Mucosa of descending colon (tissue), 3 donors: Measurements from ENCODE around the gene ZSCAN5A. TPM values are rescaled to one million over a fixed set of nuclear protein-coding genes. Genes with fewer than 3 reads are reported as not detected.
A peak's percentile ranks its signal among the peaks of the same experiment; 100 is the strongest.
"Not testable (repeated sequence)": the region's sequence is repeated elsewhere in the genome, so short reads cannot be mapped to it uniquely, and the experiment has no call there.

Experiments
- ATAC-seq: fragments of 200-7000 bp; cut with Tn5 transposase; one replicate; pipeline ENCODE4 v1.9.1; 2020; ENCODE audit warnings: mild to moderate bottlenecking, moderate library complexity
- DNase-seq, 3 donors: peaks; one replicate each; pipeline ENCODE4 v3.0.0-alpha.2; 2020
- H3K36me3 ChIP-seq: fragments of 200-600 bp; one replicate; pipeline ENCODE4 v1.8.0; 2021; ENCODE audit warnings: low read depth, mild to moderate bottlenecking
- H3K4me1 ChIP-seq: fragments of 200-600 bp; one replicate; pipeline ENCODE4 v1.8.0; 2021; ENCODE audit warnings: low read depth, mild to moderate bottlenecking
- H3K4me3 ChIP-seq: fragments of 200-600 bp; one replicate; pipeline ENCODE4 v1.8.0; 2021; ENCODE audit warnings: mild to moderate bottlenecking
- H3K9me3 ChIP-seq: fragments of 200-600 bp; one replicate; pipeline ENCODE4 v1.8.0; 2021; ENCODE audit warnings: mild to moderate bottlenecking
- intact Hi-C, 2 donors: fragments of 100-400 bp; cut with DNase I in 1 of 2; cut with micrococcal nuclease in 1 of 2; formaldehyde crosslinking; loops; one replicate each; pipeline versions ENCODE4 v1.11.0 to v1.11.1; 2022; cut with DNase I, micrococcal nuclease
- total RNA-seq, 3 donors: library from RNA; stranded (reverse); fragmentation: NEBNext Ultra II Directional in 2 of 3; extraction: Animal tissue kit (Norgen Biotek cat#: 25700) in 2 of 3; gene quantifications; one replicate each; pipeline versions ENCODE4 v1.2.1 to v1.2.4, GENCODE V29; 2021 to 2023
- TF ChIP-seq, protein P1 (sequence below): fragments of 200-600 bp; IDR thresholded peaks from one replicate; pipeline ENCODE4 v1.8.0; 2022; ENCODE audit warnings: antibody characterized with exemption, mild to moderate bottlenecking
- donor health status: DM: no; HTN: no; CAD: no; lungs with moderate emphysema.
- donor health status: DM: no; HTN: no; CAD: no.
- donor health status: DM: no; HTN: yes; CAD: no.

ZSCAN5A gene
- total RNA-seq, 3 donors from 2014 or later = 10.5 to 24.0 (median 14.3) TPM

DNA sequence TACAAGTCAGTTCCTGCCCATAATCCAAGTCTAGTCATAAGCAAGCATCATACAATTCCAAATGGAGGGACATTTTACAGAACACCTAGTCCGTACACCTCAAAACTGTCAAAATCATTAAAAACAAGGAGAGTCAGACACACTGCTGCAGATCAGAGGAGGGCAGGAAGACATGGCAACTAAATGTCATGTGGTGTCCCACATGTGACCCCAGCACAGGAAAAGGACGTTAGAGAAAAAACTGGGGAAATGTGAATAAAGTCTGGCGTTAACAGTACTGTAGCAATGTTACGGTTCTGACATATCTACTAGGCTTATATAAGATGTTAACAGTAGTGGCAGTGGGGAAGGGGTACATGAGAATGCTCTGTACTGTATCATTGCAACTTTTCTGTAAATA, 2.3 kb downstream of the ZSCAN5A start:
- Histone ChIP-seq H3K36me3 (no peaks in the 10 kb centered on the region), H3K9me3 (no peaks in the 10 kb centered on the region), H3K4me1 (peaks cover 11% of the 10 kb centered on the region), H3K4me3 (no peak overlapping the region)
- intact Hi-C loops = no loop called here
- ATAC-seq = no peak
- TF ChIP-seq, protein P1, sequence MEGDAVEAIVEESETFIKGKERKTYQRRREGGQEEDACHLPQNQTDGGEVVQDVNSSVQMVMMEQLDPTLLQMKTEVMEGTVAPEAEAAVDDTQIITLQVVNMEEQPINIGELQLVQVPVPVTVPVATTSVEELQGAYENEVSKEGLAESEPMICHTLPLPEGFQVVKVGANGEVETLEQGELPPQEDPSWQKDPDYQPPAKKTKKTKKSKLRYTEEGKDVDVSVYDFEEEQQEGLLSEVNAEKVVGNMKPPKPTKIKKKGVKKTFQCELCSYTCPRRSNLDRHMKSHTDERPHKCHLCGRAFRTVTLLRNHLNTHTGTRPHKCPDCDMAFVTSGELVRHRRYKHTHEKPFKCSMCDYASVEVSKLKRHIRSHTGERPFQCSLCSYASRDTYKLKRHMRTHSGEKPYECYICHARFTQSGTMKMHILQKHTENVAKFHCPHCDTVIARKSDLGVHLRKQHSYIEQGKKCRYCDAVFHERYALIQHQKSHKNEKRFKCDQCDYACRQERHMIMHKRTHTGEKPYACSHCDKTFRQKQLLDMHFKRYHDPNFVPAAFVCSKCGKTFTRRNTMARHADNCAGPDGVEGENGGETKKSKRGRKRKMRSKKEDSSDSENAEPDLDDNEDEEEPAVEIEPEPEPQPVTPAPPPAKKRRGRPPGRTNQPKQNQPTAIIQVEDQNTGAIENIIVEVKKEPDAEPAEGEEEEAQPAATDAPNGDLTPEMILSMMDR = no peak
- no peak for DNase-seq

DNA sequence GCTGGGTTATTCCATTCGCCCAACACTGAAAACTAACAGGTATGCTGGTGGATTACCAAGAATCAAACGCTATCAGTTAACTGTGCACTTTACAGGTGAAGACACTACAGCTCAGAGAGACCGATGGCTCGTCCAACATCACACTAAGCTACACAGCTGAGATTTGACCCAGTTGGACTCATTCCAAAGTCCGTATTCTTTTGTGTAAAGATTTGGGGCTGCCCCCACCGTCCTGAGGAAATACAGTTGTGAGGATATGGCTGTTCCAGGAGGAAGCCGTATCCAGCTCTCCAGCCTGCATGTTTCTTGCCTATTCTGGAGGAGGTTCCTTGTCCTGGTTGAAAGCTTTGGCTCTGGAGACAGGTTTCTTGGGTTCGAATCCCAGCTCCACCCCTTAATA, 4.2 kb downstream of the ZSCAN5A start:
- Histone ChIP-seq H3K4me3 (no peak overlapping the region), H3K9me3 (no peaks in the 10 kb centered on the region), H3K36me3 (no peaks in the 10 kb centered on the region), H3K4me1 (peaks cover 11% of the 10 kb centered on the region)
- no peak for DNase-seq
- ATAC-seq = no peak
- intact Hi-C loops = no loop called here
- TF ChIP-seq, protein P1 = no peak

DNA sequence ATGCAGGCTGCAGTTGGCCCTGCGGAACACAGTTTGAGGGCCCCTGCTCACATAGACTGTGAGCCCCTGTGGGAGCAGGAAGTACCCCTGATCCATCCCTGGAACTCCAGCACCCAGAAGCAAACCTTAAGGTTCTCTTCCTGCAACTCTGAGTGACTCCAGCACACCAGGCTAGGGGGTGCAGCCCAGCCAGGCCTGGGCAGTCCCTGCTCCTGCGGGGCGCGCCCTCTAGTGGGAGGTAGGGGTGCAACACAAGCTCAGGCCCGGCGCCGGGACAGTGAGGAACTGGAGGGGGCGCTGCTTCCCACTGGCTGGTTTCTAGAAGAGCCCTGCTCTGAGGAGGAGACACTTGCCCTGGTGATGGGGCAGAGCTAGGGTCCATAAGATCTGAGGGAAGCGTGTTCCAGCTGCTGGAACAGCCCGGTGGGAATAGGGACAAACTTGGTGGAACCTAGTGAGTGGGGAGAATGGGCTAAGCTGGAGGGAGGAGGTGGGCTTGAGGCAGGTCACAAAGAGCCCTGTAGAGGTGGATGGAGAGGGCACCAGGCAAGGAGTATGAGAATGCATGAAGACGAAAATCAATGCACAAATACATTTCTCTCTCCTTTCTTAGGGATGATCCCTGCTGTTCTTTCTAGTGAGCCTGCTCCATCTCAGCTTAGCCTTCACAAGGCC, 5.0 kb downstream of the ZSCAN5A start:
- TF ChIP-seq, protein P1 = peak; percentile 68
- H3K4me3 ChIP-seq = no peak overlapping the region
- DNase-seq (peak; percentile 57 to 72 (median 62)), ATAC-seq (peak; percentile 70)
- H3K9me3 ChIP-seq = no peaks in the 10 kb centered on the region
- intact Hi-C loops = no loop called here
- H3K36me3 ChIP-seq = no peaks in the 10 kb centered on the region
- peaks cover 11% of the 10 kb centered on the region for H3K4me1 ChIP-seq

DNA sequence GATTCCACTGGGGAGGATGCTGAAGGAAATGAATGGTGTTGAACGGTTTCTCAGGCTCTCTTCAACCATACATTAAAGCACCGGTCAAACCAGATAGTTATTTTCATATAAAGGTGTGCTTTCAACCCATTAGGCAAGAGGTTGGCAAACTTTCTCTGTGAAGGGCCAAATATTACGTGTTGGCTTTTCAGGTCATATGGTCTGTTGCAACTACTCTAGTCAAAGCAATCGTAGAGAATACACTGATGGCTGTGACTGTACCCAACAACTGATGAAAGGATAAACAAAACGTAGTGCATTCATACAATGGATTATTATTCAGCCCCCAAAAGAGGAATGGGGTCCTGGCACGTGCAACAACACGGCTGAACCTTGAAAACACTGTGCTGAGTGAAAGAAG, 5.8 kb downstream of the ZSCAN5A start:
- TF ChIP-seq, protein P1 = no peak
- no peak overlapping the region for H3K4me3 ChIP-seq
- H3K4me1 ChIP-seq = peaks cover 5% of the 10 kb centered on the region
- no peak for ATAC-seq
- DNase-seq = no peak
- no peaks in the 10 kb centered on the region for H3K36me3 ChIP-seq
- intact Hi-C loops = no loop called here
- H3K9me3 ChIP-seq = no peaks in the 10 kb centered on the region

DNA sequence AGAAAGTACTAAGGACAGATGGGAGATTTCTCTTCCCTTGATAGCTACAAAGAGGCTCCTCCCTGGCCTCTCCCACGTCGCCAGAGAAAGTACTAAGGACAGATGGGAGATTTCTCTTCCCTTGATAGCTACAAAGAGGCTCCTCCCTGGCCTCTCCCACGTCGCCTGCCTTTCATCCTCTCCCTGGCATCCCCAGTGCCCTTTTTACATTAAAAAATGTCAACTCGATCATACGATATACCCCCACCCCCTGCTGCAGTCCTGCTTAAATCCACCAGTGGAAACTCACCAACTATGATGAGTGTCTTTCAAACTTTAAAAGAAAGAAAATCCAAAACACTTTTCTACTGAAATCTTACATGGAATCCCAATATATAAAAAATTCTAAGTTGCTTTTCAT, 7.6 kb downstream of the ZSCAN5A start:
- ATAC-seq = not testable (repeated sequence)

DNA sequence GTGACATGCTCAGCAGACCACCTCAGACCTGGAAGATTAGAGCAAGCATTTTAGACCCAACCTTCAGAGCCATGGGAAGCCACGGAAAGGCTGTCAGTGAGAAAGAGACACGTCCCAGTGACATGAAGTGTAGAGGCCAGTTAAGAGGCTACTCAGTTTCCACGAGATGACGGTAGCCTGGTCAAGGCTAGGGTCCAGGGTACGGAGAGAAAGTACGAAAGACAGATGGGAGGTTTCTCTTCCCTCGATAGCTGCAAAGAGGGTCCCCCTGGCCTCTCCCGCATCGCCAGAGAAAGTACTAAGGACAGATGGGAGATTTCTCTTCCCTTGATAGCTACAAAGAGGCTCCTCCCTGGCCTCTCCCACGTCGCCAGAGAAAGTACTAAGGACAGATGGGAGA, 8.6 kb downstream of the ZSCAN5A start:
- ATAC-seq (no peak), DNase-seq (no peak)
- Histone ChIP-seq H3K4me1 (no peaks in the 10 kb centered on the region), H3K9me3 (no peaks in the 10 kb centered on the region), H3K4me3 (no peak overlapping the region), H3K36me3 (no peaks in the 10 kb centered on the region)
- TF ChIP-seq, protein P1 = no peak
- intact Hi-C loops = no loop called here

More for the DNA sequence above, 7.6 kb downstream of the ZSCAN5A start:
- DNase-seq, H3K4me1 ChIP-seq, H3K36me3 ChIP-seq, H3K9me3 ChIP-seq, H3K4me3 ChIP-seq, intact Hi-C loops: not testable (repeated sequence)
